ENCODE results near the gene NDST4.

DNA sequence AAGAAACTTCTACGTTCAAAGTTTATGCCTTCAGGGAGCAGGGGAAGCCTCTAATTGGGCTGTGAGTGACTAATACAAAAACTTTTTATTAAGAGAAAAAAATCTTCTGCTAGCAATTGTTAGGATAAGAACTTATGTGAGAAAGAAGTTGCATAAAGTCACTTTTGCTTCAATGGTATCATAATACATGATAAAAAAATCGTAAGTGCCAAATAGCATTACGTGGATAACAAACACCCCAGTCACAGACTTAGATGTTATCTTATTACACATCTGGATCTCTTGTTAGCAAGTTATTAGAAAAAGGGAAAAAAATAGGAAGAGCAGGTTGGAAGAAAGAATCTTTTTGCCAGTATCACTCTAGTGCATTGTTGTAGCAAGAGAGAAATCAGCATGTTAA is 4.2 kb upstream of the NDST4 start:
- no peak for TF ChIP-seq CTCF (IDR thresholded peaks at IDR 0.05)
- no peak for TF ChIP-seq POLR2AphosphoS5 (IDR thresholded peaks at IDR 0.05; ENCODE audit: low read depth, low read length)
- TF ChIP-seq, protein P1, sequence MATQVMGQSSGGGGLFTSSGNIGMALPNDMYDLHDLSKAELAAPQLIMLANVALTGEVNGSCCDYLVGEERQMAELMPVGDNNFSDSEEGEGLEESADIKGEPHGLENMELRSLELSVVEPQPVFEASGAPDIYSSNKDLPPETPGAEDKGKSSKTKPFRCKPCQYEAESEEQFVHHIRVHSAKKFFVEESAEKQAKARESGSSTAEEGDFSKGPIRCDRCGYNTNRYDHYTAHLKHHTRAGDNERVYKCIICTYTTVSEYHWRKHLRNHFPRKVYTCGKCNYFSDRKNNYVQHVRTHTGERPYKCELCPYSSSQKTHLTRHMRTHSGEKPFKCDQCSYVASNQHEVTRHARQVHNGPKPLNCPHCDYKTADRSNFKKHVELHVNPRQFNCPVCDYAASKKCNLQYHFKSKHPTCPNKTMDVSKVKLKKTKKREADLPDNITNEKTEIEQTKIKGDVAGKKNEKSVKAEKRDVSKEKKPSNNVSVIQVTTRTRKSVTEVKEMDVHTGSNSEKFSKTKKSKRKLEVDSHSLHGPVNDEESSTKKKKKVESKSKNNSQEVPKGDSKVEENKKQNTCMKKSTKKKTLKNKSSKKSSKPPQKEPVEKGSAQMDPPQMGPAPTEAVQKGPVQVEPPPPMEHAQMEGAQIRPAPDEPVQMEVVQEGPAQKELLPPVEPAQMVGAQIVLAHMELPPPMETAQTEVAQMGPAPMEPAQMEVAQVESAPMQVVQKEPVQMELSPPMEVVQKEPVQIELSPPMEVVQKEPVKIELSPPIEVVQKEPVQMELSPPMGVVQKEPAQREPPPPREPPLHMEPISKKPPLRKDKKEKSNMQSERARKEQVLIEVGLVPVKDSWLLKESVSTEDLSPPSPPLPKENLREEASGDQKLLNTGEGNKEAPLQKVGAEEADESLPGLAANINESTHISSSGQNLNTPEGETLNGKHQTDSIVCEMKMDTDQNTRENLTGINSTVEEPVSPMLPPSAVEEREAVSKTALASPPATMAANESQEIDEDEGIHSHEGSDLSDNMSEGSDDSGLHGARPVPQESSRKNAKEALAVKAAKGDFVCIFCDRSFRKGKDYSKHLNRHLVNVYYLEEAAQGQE (IDR thresholded peaks at IDR 0.05; ENCODE audit: insufficient read depth in 1 of 2, low read depth in 2 of 2, low read length in 1 of 2): no peak
- TF ChIP-seq TCF7L2 (IDR thresholded peaks at IDR 0.05; ENCODE audit: low read depth, low read length): no peak
- no peak for TF ChIP-seq SIN3A (IDR thresholded peaks at IDR 0.05; ENCODE audit: borderline replicate concordance, insufficient read depth, low read depth, low read length)
